ENCODE results near the gene NOL7. TPM values are rescaled to one million over a fixed set of nuclear protein-coding genes. Genes with fewer than 3 reads are reported as not detected.

Gene NOL7
- total and polyA plus RNA-seq, 2 of the 4 experiments (the other 2 are of a cell fraction) = 21.3 to 34.5 TPM

- POLR2A ChIA-PET (ENCODE audit: unreplicated experiment) = no interaction called here
- H3K23ac ChIP-seq (ENCODE audit: low read depth, low read length) = no peak overlapping the region
Observed at GRCh38 chr6:13593720-13594119, 21.4 kb upstream of the NOL7 start.

More at GRCh38 chr6:13593720-13594119, 21.4 kb upstream of the NOL7 start:
- H2BK20ac ChIP-seq (ENCODE audit: low read depth, low read length) = peak overlapping the region; percentile 69
- peaks cover 20% of the 10 kb centered on the region for H3K36me3 ChIP-seq (ENCODE audit: control insufficient read depth, insufficient read depth, low read length)
- no peaks in the 10 kb centered on the region; the same call in 1 of the 2 replicates for H4K20me1 ChIP-seq (ENCODE audit: insufficient read depth, low read length)
- H4K8ac ChIP-seq (ENCODE audit: low read depth in 2 of 2, low read length in 2 of 2) = no peak overlapping the region
- no peak overlapping the region for H2BK120ac ChIP-seq (ENCODE audit: low read depth, low read length)
- no peak overlapping the region for H2BK5ac ChIP-seq (ENCODE audit: low read depth, low read length, poor library complexity, severe bottlenecking)
- H4K5ac ChIP-seq (ENCODE audit: low read depth, low read length) = no peak overlapping the region
- dilution Hi-C loops (cut with HindIII; ENCODE audit: low sequenced_read_pairs, unreplicated experiment) (no loop called here), in situ Hi-C loops (cut with MboI; ENCODE audit: low sequenced_read_pairs) (no loop called here), intact Hi-C loops (cut with micrococcal nuclease) (no loop called here)
- no peak overlapping the region for H3K4me3 ChIP-seq (ENCODE audit: insufficient read depth, low read depth, low read length)
- no peak overlapping the region for H3K56ac ChIP-seq (ENCODE audit: extremely low read depth, insufficient read depth, low read length)
- no peaks in the 10 kb centered on the region for H3K9me3 ChIP-seq (ENCODE audit: control insufficient read depth, insufficient read depth, low read length)
- no peak overlapping the region for H2BK15ac ChIP-seq (ENCODE audit: low read depth, low read length)
- peak overlapping the region; percentile 22; the same call in 1 of the 2 replicates for H3K4ac ChIP-seq (ENCODE audit: low read depth, low read length)
- WGBS, 2 experiments (ENCODE audit: extremely low coverage in 2 of 2, insufficient read length in 1 of 2) = no CpG with 5 or more reads among the region's 6 CpGs
- no peak overlapping the region for H4K91ac ChIP-seq (ENCODE audit: insufficient read depth, low read depth, low read length)
- TF ChIP-seq CHD1 (IDR thresholded peaks at IDR 0.05; ENCODE audit: low read depth, low read length) (no peak), RAD21 (IDR thresholded peaks at IDR 0.05; ENCODE audit: low read length) (no peak), MAFK (IDR thresholded peaks at IDR 0.05; ENCODE audit: low read depth, low read length) (peak; percentile 19; the same call in 1 of the 2 replicates), MAZ (IDR thresholded peaks at IDR 0.05; ENCODE audit: borderline replicate concordance, low read depth, low read length) (no peak), RCOR1 (IDR thresholded peaks at IDR 0.05; ENCODE audit: insufficient replicate concordance, low read length) (no peak), FOS (IDR thresholded peaks at IDR 0.05; ENCODE audit: low read depth, low read length) (no peak), NFE2L2 (IDR thresholded peaks at IDR 0.05; ENCODE audit: low read depth, low read length) (peak; percentile 43), POLR2A (IDR thresholded peaks at IDR 0.05; ENCODE audit: low read depth, low read length) (no peak), ELK1 (IDR thresholded peaks at IDR 0.05; ENCODE audit: borderline replicate concordance, low read depth, low read length) (no peak), MXI1 (IDR thresholded peaks at IDR 0.05; ENCODE audit: borderline replicate concordance, low read depth, low read length) (no peak), CTCF (conservative IDR thresholded peaks at IDR 0.05; ENCODE audit: low read depth, low read length) (no peak), BHLHE40 (IDR thresholded peaks at IDR 0.05; ENCODE audit: low read depth, low read length) (no peak), RFX5 (IDR thresholded peaks at IDR 0.05; ENCODE audit: low read depth, low read length) (no peak), CEBPB (IDR thresholded peaks at IDR 0.05; ENCODE audit: low read depth, low read length) (no peak), SMC3 (IDR thresholded peaks at IDR 0.05; ENCODE audit: low read depth, low read length) (no peak)
- TF ChIP-seq, protein P1, sequence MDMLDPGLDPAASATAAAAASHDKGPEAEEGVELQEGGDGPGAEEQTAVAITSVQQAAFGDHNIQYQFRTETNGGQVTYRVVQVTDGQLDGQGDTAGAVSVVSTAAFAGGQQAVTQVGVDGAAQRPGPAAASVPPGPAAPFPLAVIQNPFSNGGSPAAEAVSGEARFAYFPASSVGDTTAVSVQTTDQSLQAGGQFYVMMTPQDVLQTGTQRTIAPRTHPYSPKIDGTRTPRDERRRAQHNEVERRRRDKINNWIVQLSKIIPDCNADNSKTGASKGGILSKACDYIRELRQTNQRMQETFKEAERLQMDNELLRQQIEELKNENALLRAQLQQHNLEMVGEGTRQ (IDR thresholded peaks at IDR 0.05; ENCODE audit: low read depth, low read length) = no peak
- H3K27ac ChIP-seq (ENCODE audit: insufficient read depth, low read length) = no peak overlapping the region
- no TSS peak for BruUV-seq (replicated peaks)
- H2AFZ ChIP-seq (replicated peaks; ENCODE audit: low read length, poor library complexity) = peak overlapping the region; percentile 65
- no peaks in the 10 kb centered on the region for H3K79me1 ChIP-seq (ENCODE audit: low read depth in 1 of 2, low read length in 2 of 2)
- peak; percentile 66 for DNase-seq
- H3K4me1 ChIP-seq (ENCODE audit: control insufficient read depth, insufficient read depth, low read length) = peaks cover 2% of the 10 kb centered on the region; the same call in 1 of the 2 replicates
- H3K27me3 ChIP-seq (ENCODE audit: control insufficient read depth, insufficient read depth, low read length) = no peaks in the 10 kb centered on the region
- H3K9ac ChIP-seq (ENCODE audit: low read depth, low read length) = no peak overlapping the region
- CTCF ChIA-PET = interaction anchor here (0.6 to 0.7 kb wide), 2 partner anchors 21 to 32 kb away, joined by 4 to 5 read pairs; no protein-coding TSS in a partner anchor
- H2AK5ac ChIP-seq (ENCODE audit: low read depth, low read length) = no peak overlapping the region
- ATAC-seq (ENCODE audit: low read depth) = peak; percentile 75
- peaks cover 4% of the 10 kb centered on the region for H3K9me1 ChIP-seq (ENCODE audit: insufficient read depth, low read length)
- peak overlapping the region; percentile 26; the same call in 1 of the 2 replicates for H3K4me2 ChIP-seq (ENCODE audit: low read depth, low read length)
- H3K18ac ChIP-seq (ENCODE audit: low read depth, low read length) = no peak overlapping the region
- no peak overlapping the region for H2AK9ac ChIP-seq (replicated peaks; ENCODE audit: low read depth, low read length, poor library complexity)
- no peak overlapping the region; the same call in 1 of the 2 replicates for H3K14ac ChIP-seq (replicated peaks; ENCODE audit: low read depth, low read length)

All from IMR-90 (cell line).